ENCODE data around the gene JUNB.

GRCh38 chr19:12815088-12815487, 23.8 kb downstream of the JUNB start:
- no peak for TF ChIP-seq CTCF (IDR thresholded peaks at IDR 0.05)
- no peak for TF ChIP-seq EP300 (IDR thresholded peaks at IDR 0.05)
- TF ChIP-seq CHD4 (IDR thresholded peaks at IDR 0.05; ENCODE audit: borderline replicate concordance) = no peak
- TF ChIP-seq TP53 (CRISPR knock-in tag; IDR thresholded peaks at IDR 0.05) = no peak
- no peak for TF ChIP-seq CEBPB (IDR thresholded peaks at IDR 0.05)
- no peak for TF ChIP-seq POLR2A (IDR thresholded peaks at IDR 0.05; ENCODE audit: low read length)
- TF ChIP-seq RAD21 (conservative IDR thresholded peaks at IDR 0.05 in 1 of 2, IDR thresholded peaks at IDR 0.05 in 1 of 2) = no peak
- no peak for TF ChIP-seq MAZ (IDR thresholded peaks at IDR 0.05; ENCODE audit: borderline replicate concordance, low read depth, low read length)

All from A549 (cell line).